ENCODE data around the gene DSG2.

DSG2 gene

GRCh38 chr18:31555971-31556747, 58.2 kb downstream of the DSG2 start:
- DNase-seq (ENCODE audit: low read depth) = no peak

GRCh38 chr18:31557446-31557845, 59.5 kb downstream of the DSG2 start:
- DNase-seq (ENCODE audit: low read depth) = no peak

GRCh38 chr18:31558567-31558966, 60.6 kb downstream of the DSG2 start:
- DNase-seq (ENCODE audit: low read depth) = no peak

GRCh38 chr18:31562726-31563125, 64.7 kb downstream of the DSG2 start:
- DNase-seq (ENCODE audit: low read depth) = no peak

GRCh38 chr18:31563778-31564177, 65.8 kb downstream of the DSG2 start:
- DNase-seq (ENCODE audit: low read depth) = no peak

GRCh38 chr18:31565345-31565744, 67.4 kb downstream of the DSG2 start:
- DNase-seq (ENCODE audit: low read depth) = no peak

- no peak for DNase-seq (ENCODE audit: low read depth)
Observed at GRCh38 chr18:31565782-31566512, 68.0 kb downstream of the DSG2 start.

GRCh38 chr18:31566576-31567306, 68.8 kb downstream of the DSG2 start:
- no peak for DNase-seq (ENCODE audit: low read depth)

- no peak for DNase-seq (ENCODE audit: low read depth)
Observed at GRCh38 chr18:31572368-31572767, 74.4 kb downstream of the DSG2 start.

- DNase-seq (ENCODE audit: low read depth) = no peak
Observed at GRCh38 chr18:31573051-31573450, 75.1 kb downstream of the DSG2 start.

GRCh38 chr18:31574359-31574758, 76.4 kb downstream of the DSG2 start:
- DNase-seq (ENCODE audit: low read depth) = no peak

GRCh38 chr18:31575515-31576257, 77.7 kb downstream of the DSG2 start:
- no peak for DNase-seq (ENCODE audit: low read depth)

GRCh38 chr18:31576670-31577069, 78.7 kb downstream of the DSG2 start:
- DNase-seq (ENCODE audit: low read depth) = no peak

- no peak for DNase-seq (ENCODE audit: low read depth)
Observed at GRCh38 chr18:31577195-31577594, 79.2 kb downstream of the DSG2 start.

- DNase-seq (ENCODE audit: low read depth) = no peak
Observed at GRCh38 chr18:31578126-31578525, 80.1 kb downstream of the DSG2 start.

- DNase-seq (ENCODE audit: low read depth) = no peak
Observed at GRCh38 chr18:31579375-31579774, 81.4 kb downstream of the DSG2 start.

- DNase-seq (ENCODE audit: low read depth) = no peak
Observed at GRCh38 chr18:31581498-31582197, 83.7 kb downstream of the DSG2 start.

- no peak for DNase-seq (ENCODE audit: low read depth)
Observed at GRCh38 chr18:31583185-31583854, 85.3 kb downstream of the DSG2 start.

- no peak for DNase-seq (ENCODE audit: low read depth)
Observed at GRCh38 chr18:31585991-31586390, 88.0 kb downstream of the DSG2 start.

- DNase-seq (ENCODE audit: low read depth) = no peak
Observed at GRCh38 chr18:31586616-31587015, 88.6 kb downstream of the DSG2 start.

- DNase-seq (ENCODE audit: low read depth) = no peak
Observed at GRCh38 chr18:31587529-31587928, 89.6 kb downstream of the DSG2 start.
